Stimulated activated CD4-positive, alpha-beta T cell treated with anti-CD3 and anti-CD28 coated beads, Interleukin-4, amount 100 ng/mL, for 24 hours (primary cell): ENCODE results near the gene CENPVL2.
"Not testable (repeated sequence)": the region's sequence is repeated elsewhere in the genome, so short reads cannot be mapped to it uniquely, and the experiment has no call there.

Experiments
- DNase-seq: peaks from one replicate; pipeline ENCODE4 v3.0.0-alpha.2; 2020

Gene CENPVL2

DNA sequence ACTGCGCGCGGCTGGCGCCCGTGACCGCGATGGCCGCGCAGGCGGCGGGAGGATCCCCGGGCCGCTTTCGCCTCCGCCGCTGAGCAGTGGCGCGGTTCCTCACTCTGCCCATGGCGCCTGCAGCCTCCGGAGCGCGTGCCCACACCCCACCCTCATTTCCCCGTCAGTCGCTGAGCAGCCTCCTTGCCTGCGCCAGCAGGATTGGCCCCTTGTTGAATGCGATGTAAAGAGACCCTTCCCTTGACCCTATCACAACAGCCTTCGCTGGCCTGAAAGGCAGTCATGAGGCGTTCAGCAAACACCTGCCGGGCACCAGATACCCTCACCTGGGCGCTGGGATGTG is at the start of gene CENPVL2:
CENPVL2 (minus strand) TSS at position 112 of the 343 bp plus-strand sequence; CDS start at position 112, 0 bp downstream.
- not testable (repeated sequence) for DNase-seq

DNA sequence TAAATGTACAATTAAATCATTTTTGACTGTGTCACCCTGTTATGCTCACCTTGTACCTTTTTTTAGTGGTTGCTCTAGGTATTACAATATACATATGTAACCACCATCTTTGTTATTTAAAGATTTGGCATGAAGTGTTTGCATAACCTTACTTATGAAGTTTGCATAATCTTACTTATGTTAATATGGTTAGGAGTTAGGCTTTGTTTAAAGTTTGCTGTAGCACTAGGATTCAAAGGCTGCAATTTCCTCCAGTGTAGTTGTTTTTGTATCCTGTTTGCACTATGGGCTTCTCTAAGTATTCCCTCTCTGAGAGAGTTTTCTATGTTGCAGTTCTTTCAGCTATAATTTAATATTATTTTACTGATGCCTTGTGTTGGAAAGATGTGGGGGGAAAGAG is 45.6 kb upstream of the CENPVL2 start:
- no peak for DNase-seq

DNA sequence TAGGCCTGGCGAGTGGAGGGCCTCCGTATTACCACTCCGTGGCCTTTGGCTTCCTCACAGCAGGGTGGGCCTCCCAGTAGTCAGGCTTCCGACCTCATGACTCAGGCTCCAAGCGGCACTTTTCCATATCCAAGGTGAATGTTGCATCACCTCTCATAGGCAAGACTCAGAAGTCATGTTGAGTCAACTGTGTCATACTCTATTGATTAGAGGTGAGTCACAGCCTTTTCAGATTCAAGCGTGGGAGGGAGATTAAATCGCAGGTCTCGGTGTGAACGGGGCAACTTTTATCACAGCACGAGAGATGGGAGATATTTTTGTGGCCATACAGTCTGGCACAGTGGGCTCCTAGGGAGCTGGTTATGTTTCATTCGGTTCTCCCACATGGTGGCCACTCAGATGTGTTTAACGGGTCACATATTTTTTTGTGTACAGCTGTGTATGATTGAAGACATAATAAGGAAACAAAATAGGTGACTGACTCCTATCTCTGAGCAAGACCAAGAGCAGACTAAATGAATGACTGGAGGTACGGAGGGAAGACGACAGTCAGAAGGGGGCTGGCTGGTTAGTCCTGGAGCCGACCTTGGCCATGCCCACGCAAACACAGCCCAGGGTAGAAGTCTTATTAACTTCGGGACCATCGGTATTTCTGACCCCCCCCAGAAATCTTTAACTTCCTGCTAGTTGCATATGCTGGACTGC is 30.5 kb upstream of the CENPVL2 start:
- not testable (repeated sequence) for DNase-seq

DNA sequence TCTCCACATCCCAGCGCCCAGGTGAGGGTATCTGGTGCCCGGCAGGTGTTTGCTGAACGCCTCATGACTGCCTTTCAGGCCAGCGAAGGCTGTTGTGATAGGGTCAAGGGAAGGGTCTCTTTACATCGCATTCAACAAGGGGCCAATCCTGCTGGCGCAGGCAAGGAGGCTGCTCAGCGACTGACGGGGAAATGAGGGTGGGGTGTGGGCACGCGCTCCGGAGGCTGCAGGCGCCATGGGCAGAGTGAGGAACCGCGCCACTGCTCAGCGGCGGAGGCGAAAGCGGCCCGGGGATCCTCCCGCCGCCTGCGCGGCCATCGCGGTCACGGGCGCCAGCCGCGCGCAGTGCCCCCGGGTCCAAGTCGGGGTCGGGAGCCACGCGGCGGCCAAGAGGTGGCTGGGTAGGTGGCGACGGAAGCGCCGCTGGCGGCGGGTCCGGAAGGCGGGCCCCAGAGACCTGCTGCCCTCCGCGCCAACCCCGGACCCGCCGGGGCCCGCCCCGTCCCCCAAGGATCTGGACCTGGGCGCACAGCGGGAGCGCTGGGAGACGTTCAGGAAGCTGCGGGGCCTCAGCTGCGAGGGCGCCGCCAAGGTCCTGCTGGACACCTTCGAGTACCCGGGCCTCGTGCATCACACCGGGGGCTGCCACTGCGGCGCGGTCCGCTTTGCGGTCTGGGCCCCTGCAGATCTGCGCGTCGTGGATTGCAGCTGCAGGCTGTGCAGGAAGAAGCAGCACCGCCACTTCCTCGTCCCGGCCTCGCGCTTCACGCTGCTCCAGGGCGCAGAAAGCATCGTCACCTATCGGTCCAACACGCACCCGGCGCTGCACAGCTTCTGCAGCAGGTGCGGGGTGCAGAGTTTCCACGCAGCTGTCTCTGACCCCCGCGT is 27.9 kb upstream of the CENPVL2 start, which contains the start of gene CENPVL1:
CENPVL1 (plus strand) TSS at position 236 of the 888 bp plus-strand sequence; CDS start at position 236, 0 bp downstream.
- not testable (repeated sequence) for DNase-seq

DNA sequence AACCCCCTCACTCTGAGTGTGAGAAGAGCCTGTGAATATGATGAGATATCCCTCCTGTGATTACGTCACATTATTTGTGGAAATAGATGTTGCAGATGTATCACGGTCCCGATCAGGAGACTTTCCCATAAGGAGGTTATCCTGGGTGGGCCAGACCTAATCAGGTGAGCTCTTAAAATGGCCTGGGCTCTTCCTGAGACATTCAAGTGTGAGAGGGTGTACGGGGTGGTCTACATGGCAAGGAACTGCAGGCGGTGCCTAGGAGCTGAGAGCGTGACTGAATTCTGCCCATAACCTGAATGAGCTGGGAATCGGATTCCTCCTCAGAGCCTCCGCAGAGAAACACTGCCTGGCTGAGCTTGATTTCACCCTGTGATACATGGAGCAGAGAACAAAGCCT is 14.8 kb upstream of the CENPVL2 start:
- DNase-seq: no peak

DNA sequence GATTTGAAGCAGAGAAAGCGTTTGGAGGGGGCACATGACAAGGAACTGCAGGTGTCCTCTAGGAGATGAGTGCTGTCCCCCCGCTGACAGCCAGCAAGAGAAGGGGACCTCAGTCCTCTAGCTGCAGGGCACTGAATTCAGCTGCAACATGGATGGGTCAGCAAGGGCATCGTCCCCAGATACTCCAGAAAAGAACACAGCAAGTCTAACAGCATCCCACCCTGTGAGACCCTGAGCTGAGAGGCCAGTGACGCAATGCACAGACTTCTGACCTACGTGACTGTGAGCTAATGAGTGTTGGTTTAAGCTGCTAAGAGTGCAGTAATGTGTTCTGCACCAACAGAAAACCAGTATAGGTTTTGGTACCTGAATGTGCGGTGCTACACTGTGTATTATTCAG is 11.6 kb upstream of the CENPVL2 start:
- DNase-seq: no peak

DNA sequence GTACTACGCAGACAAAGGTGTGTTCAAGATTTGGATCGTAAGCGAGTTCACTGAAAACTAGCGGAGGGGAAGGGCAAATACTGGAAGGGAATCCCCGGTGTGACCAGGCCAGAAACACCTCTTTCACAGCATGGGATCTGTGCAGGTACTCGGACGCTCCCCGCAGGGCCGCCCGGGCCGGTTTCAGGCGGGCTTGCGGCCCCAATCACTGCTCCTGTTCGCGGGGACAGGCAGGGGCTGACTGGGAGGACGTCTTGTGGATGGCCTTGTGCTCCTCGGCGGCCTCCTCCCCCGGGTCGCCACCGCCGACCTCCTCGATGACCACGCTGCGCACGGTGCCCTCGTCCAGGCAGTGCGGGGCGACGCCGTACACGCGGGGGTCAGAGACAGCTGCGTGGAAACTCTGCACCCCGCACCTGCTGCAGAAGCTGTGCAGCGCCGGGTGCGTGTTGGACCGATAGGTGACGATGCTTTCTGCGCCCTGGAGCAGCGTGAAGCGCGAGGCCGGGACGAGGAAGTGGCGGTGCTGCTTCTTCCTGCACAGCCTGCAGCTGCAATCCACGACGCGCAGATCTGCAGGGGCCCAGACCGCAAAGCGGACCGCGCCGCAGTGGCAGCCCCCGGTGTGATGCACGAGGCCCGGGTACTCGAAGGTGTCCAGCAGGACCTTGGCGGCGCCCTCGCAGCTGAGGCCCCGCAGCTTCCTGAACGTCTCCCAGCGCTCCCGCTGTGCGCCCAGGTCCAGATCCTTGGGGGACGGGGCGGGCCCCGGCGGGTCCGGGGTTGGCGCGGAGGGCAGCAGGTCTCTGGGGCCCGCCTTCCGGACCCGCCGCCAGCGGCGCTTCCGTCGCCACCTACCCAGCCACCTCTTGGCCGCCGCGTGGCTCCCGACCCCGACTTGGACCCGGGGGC is 567 bp downstream of the CENPVL2 start:
- DNase-seq: not testable (repeated sequence)

DNA sequence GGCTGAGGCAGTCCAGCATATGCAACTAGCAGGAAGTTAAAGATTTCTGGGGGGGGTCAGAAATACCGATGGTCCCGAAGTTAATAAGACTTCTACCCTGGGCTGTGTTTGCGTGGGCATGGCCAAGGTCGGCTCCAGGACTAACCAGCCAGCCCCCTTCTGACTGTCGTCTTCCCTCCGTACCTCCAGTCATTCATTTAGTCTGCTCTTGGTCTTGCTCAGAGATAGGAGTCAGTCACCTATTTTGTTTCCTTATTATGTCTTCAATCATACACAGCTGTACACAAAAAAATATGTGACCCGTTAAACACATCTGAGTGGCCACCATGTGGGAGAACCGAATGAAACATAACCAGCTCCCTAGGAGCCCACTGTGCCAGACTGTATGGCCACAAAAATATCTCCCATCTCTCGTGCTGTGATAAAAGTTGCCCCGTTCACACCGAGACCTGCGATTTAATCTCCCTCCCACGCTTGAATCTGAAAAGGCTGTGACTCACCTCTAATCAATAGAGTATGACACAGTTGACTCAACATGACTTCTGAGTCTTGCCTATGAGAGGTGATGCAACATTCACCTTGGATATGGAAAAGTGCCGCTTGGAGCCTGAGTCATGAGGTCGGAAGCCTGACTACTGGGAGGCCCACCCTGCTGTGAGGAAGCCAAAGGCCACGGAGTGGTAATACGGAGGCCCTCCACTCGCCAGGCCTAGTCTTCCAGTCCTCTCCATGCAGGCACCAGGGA is 2.8 kb downstream of the CENPVL2 start:
- not testable (repeated sequence) for DNase-seq

DNA sequence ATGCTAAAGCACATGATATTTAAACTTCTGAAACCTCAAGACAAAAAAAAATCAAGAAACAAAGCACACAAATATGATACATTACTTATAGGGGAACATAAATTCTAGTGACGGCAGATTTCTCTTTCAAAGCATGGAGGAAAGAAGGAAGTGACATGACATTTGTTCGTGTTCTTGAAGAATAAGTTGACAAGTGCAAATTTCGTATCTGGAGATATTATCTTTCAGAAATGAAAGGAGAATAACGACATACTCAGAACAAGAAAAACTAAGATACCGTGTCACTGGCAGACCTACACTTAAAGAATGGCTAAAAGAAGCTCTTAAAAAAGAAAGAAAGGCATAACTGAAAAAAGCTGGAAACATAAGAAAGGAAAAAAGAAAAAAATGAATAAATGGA is 16.6 kb downstream of the CENPVL2 start:
- no peak for DNase-seq

DNA sequence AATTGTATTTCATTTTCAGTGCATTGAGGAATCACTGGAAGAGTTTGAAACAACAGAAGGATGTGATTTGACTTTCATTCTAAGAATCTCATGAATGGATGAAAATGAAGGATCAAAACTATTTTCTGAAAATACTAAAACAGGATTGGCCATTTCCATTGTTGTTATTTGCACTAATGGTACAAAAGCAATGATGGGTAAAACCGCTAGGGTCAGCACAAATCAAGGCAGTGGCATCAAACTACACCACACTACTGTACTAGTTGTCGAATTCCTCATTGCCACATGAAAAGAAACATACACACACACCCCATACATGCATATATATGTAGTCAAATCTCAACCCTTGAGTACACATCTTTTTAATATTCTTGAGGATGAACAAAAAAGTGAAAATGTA is 39.3 kb downstream of the CENPVL2 start:
- DNase-seq: no peak

DNA sequence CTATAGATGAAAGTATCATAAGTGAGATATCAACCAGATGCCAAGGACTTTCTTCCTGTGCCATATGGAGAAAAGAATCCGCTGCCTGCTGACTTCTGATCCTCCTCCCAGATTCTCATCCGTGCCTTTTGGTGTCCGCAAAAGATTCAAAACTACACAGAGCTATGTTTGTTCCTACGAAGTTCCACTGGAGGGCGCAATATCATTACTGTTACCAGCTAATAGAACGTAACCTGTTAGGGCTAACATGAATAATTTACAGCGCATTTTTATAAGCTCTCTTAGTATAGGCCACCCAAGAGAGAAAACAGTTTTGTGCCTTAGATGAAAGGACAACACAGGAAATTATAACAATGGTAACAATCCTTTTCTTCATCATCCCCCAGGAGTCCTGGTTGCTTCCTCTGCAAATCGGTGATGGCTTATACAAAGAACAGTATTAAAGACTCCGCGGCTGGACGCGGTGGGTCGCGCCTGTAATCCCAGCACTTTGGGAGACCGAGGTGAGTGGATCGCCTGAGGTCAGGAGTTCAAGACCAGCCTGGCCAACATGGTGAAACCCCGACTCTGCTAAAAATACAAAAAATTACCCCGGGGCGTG is 41.1 kb downstream of the CENPVL2 start:
- DNase-seq: peak; percentile 4

DNA sequence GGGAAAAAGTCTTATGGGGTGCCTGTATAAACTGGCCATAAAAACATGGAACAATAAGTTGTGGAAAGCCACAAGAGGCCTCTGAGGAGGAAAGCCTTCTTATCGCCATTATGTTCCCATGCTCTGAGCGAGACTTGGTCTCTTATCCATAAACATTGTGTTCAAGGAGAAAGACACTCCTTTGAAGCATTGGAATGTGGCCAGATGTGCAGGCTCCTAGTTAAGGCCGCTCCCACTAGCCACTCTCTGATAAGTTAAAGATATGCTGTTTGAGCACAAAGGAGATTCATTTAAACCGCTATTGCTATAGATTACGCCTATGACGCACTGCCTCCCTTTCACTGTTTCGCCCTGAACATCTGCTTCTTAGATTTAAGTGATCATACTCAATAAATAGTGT is 46.1 kb downstream of the CENPVL2 start:
- not testable (repeated sequence) for DNase-seq
